Adipocyte (in vitro differentiated cells): Measurements from ENCODE around the gene DOCK11.
A peak's percentile ranks its signal among the peaks of the same experiment; 100 is the strongest.

ENCODE experiments used
- DNase-seq: peaks from one replicate; pipeline ENCODE4 v3.0.0-alpha.2; 2015; ENCODE audit warnings: low read depth
- H3K27me3 ChIP-seq: replicated peaks from 2 replicates; pipeline ENCODE4 v1.7.0; 2013; ENCODE audit warnings: mild to moderate bottlenecking, low read length, moderate library complexity; ENCODE audit not compliant: control insufficient read depth, insufficient read depth
- H3K36me3 ChIP-seq: 2 replicates; pipeline ENCODE4 v1.7.0; 2013; ENCODE audit warnings: low read length, mild to moderate bottlenecking, moderate library complexity; ENCODE audit not compliant: control insufficient read depth, insufficient read depth, severe bottlenecking
- H3K4me1 ChIP-seq: 2 replicates; pipeline ENCODE4 v1.7.0; 2013; ENCODE audit warnings: mild to moderate bottlenecking, low read length, moderate library complexity; ENCODE audit not compliant: control insufficient read depth, insufficient read depth
- H3K4me3 ChIP-seq: 2 replicates; pipeline ENCODE4 v1.7.0; 2013; ENCODE audit warnings: mild to moderate bottlenecking, low read length, moderate library complexity
- H3K9ac ChIP-seq: 2 replicates; pipeline ENCODE4 v1.7.0; 2013; ENCODE audit warnings: mild to moderate bottlenecking, low read length, moderate library complexity
- H3K9me3 ChIP-seq: 2 replicates; pipeline ENCODE4 v1.7.0; 2013; ENCODE audit warnings: mild to moderate bottlenecking, low read length, moderate library complexity; ENCODE audit not compliant: control insufficient read depth

DOCK11 gene

GRCh38 chrX:118536204-118536603 lies 40.6 kb downstream of the DOCK11 start:
- H3K4me3 ChIP-seq, result no peak overlapping the region
- no peaks in the 10 kb centered on the region for H3K27me3 ChIP-seq
- no peak overlapping the region for H3K9ac ChIP-seq
- no peak for DNase-seq
- no peaks in the 10 kb centered on the region for H3K36me3 ChIP-seq
- peaks cover 5% of the 10 kb centered on the region for H3K9me3 ChIP-seq
- peaks cover 27% of the 10 kb centered on the region for H3K4me1 ChIP-seq

DNA sequence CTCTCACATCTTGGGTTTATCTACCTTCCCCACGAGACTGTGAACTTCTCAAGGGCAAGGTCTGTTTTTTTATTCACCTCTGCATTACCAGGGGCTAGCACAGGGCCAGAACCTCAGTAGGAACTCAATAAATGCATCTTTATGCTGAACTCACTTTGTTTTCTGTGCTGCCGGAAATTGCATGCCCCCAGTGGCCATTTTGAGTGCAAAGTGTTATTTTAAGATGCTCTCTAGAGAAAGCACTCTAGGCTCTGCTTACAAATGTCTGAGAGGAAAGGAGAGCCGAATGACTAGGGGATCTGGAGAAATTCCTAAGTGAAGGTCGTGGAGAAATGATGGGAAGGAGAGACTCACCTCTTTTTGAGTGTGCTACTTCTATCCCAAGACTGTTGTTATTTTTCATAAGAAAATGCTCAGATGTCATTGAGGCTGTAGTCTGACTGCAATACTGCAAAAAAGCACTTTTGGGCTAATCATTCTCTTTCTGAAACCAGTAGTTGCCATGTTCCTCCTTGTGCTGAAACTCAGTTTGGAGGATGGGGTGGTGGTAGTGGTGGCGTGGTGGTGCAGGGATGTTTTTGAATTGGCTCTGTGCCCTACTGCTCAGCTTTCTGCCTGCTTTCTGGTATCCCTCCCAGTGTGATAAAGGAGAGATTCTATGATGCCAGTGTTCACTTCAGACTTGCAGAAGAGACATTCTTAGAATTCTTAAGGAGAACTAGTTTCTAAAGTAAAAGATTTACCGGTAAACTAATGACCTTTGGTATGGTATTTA lies 41.3 kb downstream of the DOCK11 start:
- peaks cover 27% of the 10 kb centered on the region for H3K4me1 ChIP-seq
- peaks cover 5% of the 10 kb centered on the region for H3K9me3 ChIP-seq
- H3K36me3 ChIP-seq, result no peaks in the 10 kb centered on the region
- peak overlapping the region; percentile 56 for H3K9ac ChIP-seq
- no peaks in the 10 kb centered on the region for H3K27me3 ChIP-seq
- DNase-seq, result peak; percentile 51
- peak overlapping the region; percentile 18 for H3K4me3 ChIP-seq

- H3K4me1 ChIP-seq, result peaks cover 27% of the 10 kb centered on the region
- H3K9ac ChIP-seq, result no peak overlapping the region
- H3K27me3 ChIP-seq, result no peaks in the 10 kb centered on the region
- no peak overlapping the region for H3K4me3 ChIP-seq
- peaks cover 5% of the 10 kb centered on the region for H3K9me3 ChIP-seq
- DNase-seq, result no peak
- H3K36me3 ChIP-seq, result peaks cover 5% of the 10 kb centered on the region
Observed at GRCh38 chrX:118538386-118538785, 42.8 kb downstream of the DOCK11 start.

GRCh38 chrX:118540342-118540741 lies 44.7 kb downstream of the DOCK11 start:
- Histone ChIP-seq H3K9me3 (peaks cover 5% of the 10 kb centered on the region), H3K4me1 (peaks cover 27% of the 10 kb centered on the region), H3K4me3 (no peak overlapping the region), H3K27me3 (peaks cover 3% of the 10 kb centered on the region), H3K9ac (no peak overlapping the region), H3K36me3 (peaks cover 6% of the 10 kb centered on the region)
- no peak for DNase-seq

GRCh38 chrX:118541482-118541881 lies 45.9 kb downstream of the DOCK11 start:
- H3K9ac ChIP-seq, result no peak overlapping the region
- H3K27me3 ChIP-seq, result peaks cover 3% of the 10 kb centered on the region
- no peak for DNase-seq
- peaks cover 17% of the 10 kb centered on the region for H3K4me1 ChIP-seq
- H3K9me3 ChIP-seq, result peaks cover 5% of the 10 kb centered on the region
- H3K36me3 ChIP-seq, result peaks cover 16% of the 10 kb centered on the region
- no peak overlapping the region for H3K4me3 ChIP-seq

- peaks cover 43% of the 10 kb centered on the region for H3K36me3 ChIP-seq
- H3K4me3 ChIP-seq, result no peak overlapping the region
- no peaks in the 10 kb centered on the region for H3K4me1 ChIP-seq
- peaks cover 9% of the 10 kb centered on the region for H3K27me3 ChIP-seq
- DNase-seq, result no peak
- no peak overlapping the region for H3K9ac ChIP-seq
- no peaks in the 10 kb centered on the region for H3K9me3 ChIP-seq
Observed at GRCh38 chrX:118545510-118545909, 49.9 kb downstream of the DOCK11 start.

DNA sequence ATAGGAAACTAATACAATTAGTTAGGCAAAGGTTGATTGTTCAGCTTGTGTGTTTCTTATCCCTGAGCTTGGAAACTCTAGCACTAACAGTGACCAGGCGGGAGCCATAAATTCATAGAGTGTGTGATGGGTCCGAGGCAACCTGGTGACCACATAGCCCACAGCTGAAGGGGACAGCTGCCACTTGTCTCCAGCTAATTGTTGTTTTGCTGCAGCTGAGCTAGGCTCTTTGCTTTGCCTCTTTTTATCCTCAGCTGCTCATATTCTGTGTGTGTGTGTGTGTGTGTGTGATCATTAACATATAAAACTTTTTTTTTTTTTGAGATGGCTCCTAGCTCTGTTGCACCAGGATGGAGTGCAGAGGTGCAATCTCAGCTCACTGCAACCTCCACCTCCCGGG lies 53.2 kb downstream of the DOCK11 start:
- H3K9me3 ChIP-seq, result no peaks in the 10 kb centered on the region
- no peak overlapping the region for H3K4me3 ChIP-seq
- H3K36me3 ChIP-seq, result peaks cover 43% of the 10 kb centered on the region
- peaks cover 9% of the 10 kb centered on the region for H3K27me3 ChIP-seq
- DNase-seq, result no peak
- peaks cover 18% of the 10 kb centered on the region for H3K4me1 ChIP-seq
- H3K9ac ChIP-seq, result no peak overlapping the region

DNA sequence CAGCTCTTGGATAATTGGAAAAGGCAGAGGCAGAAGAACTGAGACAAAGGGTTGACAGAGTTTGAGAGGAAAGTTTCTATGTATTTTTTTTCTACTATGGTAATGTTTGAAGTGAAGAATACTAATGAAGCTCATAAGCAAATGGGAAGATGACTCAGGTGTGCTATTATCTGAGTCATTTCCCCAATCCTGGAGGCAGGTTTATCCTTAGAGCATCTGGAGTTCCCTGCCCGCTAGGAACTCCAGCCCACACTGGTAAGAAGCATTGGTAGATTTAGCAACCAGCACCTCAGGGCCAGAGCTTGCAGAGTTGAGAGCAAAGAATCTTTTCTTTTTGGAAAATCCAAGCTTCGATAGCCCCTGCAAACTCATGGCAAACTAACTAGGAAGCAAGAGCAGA lies 55.2 kb downstream of the DOCK11 start:
- peaks cover 18% of the 10 kb centered on the region for H3K4me1 ChIP-seq
- peaks cover 6% of the 10 kb centered on the region for H3K27me3 ChIP-seq
- DNase-seq, result no peak
- H3K9me3 ChIP-seq, result no peaks in the 10 kb centered on the region
- H3K4me3 ChIP-seq, result no peak overlapping the region
- no peak overlapping the region for H3K9ac ChIP-seq
- peaks cover 49% of the 10 kb centered on the region for H3K36me3 ChIP-seq

DNA sequence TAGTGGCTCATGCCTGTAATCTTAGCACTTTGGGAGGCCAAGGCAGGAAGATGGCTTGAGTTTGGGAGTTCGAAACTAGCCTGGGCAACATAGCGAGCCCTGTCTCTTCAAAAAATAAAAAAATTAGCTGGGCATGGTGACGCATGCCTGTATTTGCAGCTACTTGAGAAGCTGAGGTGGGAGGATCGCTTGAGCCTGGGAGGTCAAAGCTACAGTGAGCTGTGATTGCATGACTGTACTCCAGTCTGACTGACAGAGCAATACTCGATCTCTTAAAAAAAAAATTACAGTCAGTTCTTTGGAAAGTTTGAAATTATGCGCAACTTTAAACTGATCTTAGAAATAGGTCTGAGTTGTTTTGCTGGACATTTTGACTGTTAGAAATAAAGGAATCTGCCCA lies 55.8 kb downstream of the DOCK11 start:
- H3K4me3 ChIP-seq, result no peak overlapping the region
- DNase-seq, result no peak
- no peak overlapping the region for H3K9ac ChIP-seq
- H3K27me3 ChIP-seq, result peaks cover 6% of the 10 kb centered on the region
- H3K4me1 ChIP-seq, result peaks cover 18% of the 10 kb centered on the region
- no peaks in the 10 kb centered on the region for H3K9me3 ChIP-seq
- peaks cover 44% of the 10 kb centered on the region for H3K36me3 ChIP-seq

DNA sequence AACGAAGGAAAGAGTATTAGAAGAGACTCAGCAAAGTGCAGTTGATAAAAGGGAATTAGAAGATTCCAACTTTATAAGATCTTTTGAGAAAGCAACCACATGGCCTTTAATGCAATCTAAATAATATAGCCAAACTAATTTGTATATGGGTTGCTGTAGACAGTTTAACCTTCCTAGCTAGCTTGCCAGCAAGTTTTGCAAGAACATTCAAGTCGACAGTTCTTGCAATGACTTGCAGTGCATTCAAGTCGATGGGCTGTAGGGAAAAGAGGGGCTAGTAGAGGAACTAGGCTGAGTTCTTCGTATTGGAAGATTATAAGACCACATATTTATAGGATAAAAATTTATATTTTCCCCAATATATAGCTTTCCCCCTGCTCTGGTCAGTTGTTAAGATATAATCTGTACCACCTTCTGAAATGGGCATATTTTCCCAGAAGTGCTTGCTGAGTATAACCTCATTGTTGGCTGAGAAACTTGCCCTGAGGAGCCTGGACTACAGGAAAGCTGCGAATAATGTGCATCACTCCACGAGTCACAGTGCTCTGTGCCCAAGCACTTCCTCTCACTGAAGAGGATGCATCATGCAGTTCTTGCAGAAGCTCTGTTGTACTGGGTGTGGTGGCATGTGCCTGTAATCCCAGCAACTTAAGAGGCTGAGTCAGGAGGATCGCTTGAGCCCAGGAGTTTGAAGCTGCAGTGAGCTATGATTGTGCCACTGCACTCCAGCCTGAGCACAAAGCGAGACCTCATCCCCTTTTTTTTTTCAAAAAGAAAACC lies 56.7 kb downstream of the DOCK11 start:
- no peak overlapping the region for H3K9ac ChIP-seq
- no peak overlapping the region for H3K4me3 ChIP-seq
- H3K36me3 ChIP-seq, result peaks cover 35% of the 10 kb centered on the region
- no peaks in the 10 kb centered on the region for H3K9me3 ChIP-seq
- peaks cover 6% of the 10 kb centered on the region for H3K27me3 ChIP-seq
- H3K4me1 ChIP-seq, result peaks cover 18% of the 10 kb centered on the region
- peak; percentile 46 for DNase-seq

DNA sequence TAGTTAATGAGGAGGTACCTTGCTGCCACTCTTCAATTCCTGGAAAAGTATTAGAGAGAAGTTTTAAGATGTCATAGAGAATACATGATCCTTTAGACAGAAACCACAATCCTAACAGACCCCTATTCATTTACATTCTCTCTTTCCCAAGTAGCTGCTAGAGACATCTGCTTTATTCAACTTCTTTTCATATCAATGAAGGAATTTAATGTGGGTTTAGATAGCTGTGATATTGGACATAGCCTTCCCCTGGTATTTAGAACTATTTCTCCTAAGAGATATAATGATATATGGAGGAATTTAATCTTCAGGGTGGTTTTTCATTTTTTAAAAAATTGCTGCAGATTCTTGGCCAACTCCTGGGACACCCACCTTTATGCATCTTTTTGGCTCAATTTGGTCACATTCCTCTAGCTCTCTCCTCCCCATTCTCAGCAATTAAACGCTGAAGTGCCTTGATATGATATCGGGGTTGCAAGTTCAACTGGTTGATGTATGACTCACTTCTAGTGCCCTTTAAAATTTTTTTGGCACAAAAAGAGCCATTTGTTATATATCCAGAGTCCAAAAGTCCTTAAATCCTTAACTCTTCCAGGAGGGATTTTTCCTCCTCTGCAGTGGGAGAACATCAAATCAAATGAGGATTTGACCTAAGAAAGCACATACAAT lies 57.6 kb downstream of the DOCK11 start:
- H3K9me3 ChIP-seq, result no peaks in the 10 kb centered on the region
- no peak for DNase-seq
- no peak overlapping the region for H3K9ac ChIP-seq

More for the DNA sequence above, 57.6 kb downstream of the DOCK11 start:
- no peak overlapping the region for H3K4me3 ChIP-seq
- peaks cover 27% of the 10 kb centered on the region for H3K36me3 ChIP-seq
- H3K4me1 ChIP-seq, result peaks cover 18% of the 10 kb centered on the region
- peaks cover 6% of the 10 kb centered on the region for H3K27me3 ChIP-seq
